HepG2 (cell line): ENCODE results near the gene CGREF1. TPM values are rescaled to one million over a fixed set of nuclear protein-coding genes. Genes with fewer than 3 reads are reported as not detected.

ENCODE experiments used
- ATAC-seq: fragments of 200-7000 bp; cut with Tn5 transposase; 3 replicates; pipeline ENCODE4 v1.9.1; 2020; ENCODE audit warnings: mild to moderate bottlenecking, moderate library complexity
- BruUV-seq: library from RNA; stranded (reverse); fragments of 400-500 nt; replicated peaks from 2 replicates; lab custom pipeline; 2021; lab: Mats Ljungman, UMichigan
- CTCF ChIA-PET: fragments of 300-600 bp; formaldehyde crosslinking; extraction: SDS; loops from one replicate; lab custom pipeline; 2021; ENCODE audit warnings: low total read pairs, inconsistent platforms, low intra/inter-chr PET ratio; lab: Yijun Ruan, JAX
- POLR2A ChIA-PET: fragments of 350-600 bp; sonication (Branson Sonifier 250); formaldehyde crosslinking; loops from one replicate; lab custom pipeline; 2020; ENCODE audit warnings: antibody characterized with exemption, inconsistent platforms; lab: Yijun Ruan, JAX
- DNase-seq: peaks from one replicate; pipeline ENCODE4 v3.0.0-alpha.2; 2015; ENCODE audit warnings: low spot score
- FAIRE-seq: peaks from 3 replicates; lab custom pipeline; 2011; peaks lifted over from hg19 to GRCh38; lab: Jason Lieb, UNC
- H2AFZ ChIP-seq: one replicate; pipeline ENCODE4 v1.6.1; 2011; ENCODE audit warnings: low read length, inconsistent platforms
- H3K27ac ChIP-seq: fragments of 300-600 bp; 3 replicates; pipeline ENCODE4 v1.8.0; 2011; ENCODE audit warnings: mixed run types, mild to moderate bottlenecking, mixed read lengths, low read length, inconsistent platforms; ENCODE audit not compliant: insufficient read depth; ENCODE audit errors: extremely low read length
- H3K27me3 ChIP-seq, 2 experiments: fragments of 200-600 bp in 1 of 2; 2 replicates in 1 of 2; 3 replicates in 1 of 2; pipeline versions ENCODE4 v1.6.0 to v1.8.0; 2011; ENCODE audit warnings: low read length in 2 of 2, mild to moderate bottlenecking in 2 of 2, moderate library complexity in 2 of 2, inconsistent platforms in 1 of 2; ENCODE audit not compliant: insufficient read depth in 2 of 2, control insufficient read depth in 1 of 2
- H3K36me3 ChIP-seq, 2 experiments: fragments of 200-600 bp in 1 of 2; replicated peaks in 1 of 2; 2 replicates in 1 of 2; 3 replicates in 1 of 2; pipeline versions ENCODE4 v1.5.1 to v1.8.0; 2011; ENCODE audit warnings: low read length in 2 of 2, inconsistent platforms in 1 of 2; ENCODE audit not compliant: insufficient read depth in 2 of 2, control insufficient read depth in 1 of 2
- H3K4me1 ChIP-seq: 2 replicates; pipeline ENCODE4 v1.5.1; 2012; ENCODE audit warnings: low read length, inconsistent platforms; ENCODE audit not compliant: insufficient read depth
- H3K4me2 ChIP-seq: 2 replicates; pipeline ENCODE4 v1.6.0; 2011; ENCODE audit warnings: low read depth, low read length, inconsistent platforms
- H3K4me3 ChIP-seq, 3 experiments: fragments of 200-600 bp in 1 of 3; sonication (generic), shearing (Covaris generic) in 1 of 3; replicated peaks in 1 of 3; 2 replicates each; pipeline ENCODE4 v1.5.1; 2011 to 2016; ENCODE audit warnings: low read length in 3 of 3, inconsistent platforms in 2 of 3, low read depth in 2 of 3, mild to moderate bottlenecking in 2 of 3, control low read depth in 1 of 3, mixed read lengths in 1 of 3; ENCODE audit not compliant: insufficient read depth in 1 of 3
- H3K79me2 ChIP-seq: one replicate; pipeline ENCODE4 v1.6.1; 2011; ENCODE audit warnings: low read length, inconsistent platforms; ENCODE audit not compliant: insufficient read depth
- H3K9ac ChIP-seq: 2 replicates; pipeline ENCODE4 v1.6.0; 2011; ENCODE audit warnings: mild to moderate bottlenecking, low read depth, low read length, inconsistent platforms; ENCODE audit not compliant: insufficient read depth
- H3K9me3 ChIP-seq: 2 replicates; pipeline ENCODE4 v1.5.1; 2012; ENCODE audit warnings: mild to moderate bottlenecking, low read length
- H4K20me1 ChIP-seq: 2 replicates; pipeline ENCODE4 v1.6.0; 2011; ENCODE audit warnings: inconsistent platforms, mild to moderate bottlenecking, low read length, moderate library complexity; ENCODE audit not compliant: insufficient read depth
- ADNP ChIP-seq: sonication (generic); formaldehyde crosslinking; IDR thresholded peaks from 2 replicates; pipeline ENCODE4 v1.4.0; 2020; ENCODE audit warnings: missing genetic modification reagents
- RBFOX2 ChIP-seq: fragments of 200-400 bp; formaldehyde crosslinking; IDR thresholded peaks from 2 replicates; pipeline ENCODE4 v1.6.1; 2017; ENCODE audit warnings: low read depth, mild to moderate bottlenecking, low read length
- TARDBP ChIP-seq: sonication (generic); formaldehyde crosslinking; IDR thresholded peaks from 2 replicates; pipeline ENCODE4 v1.8.0; 2022; ENCODE audit warnings: mild to moderate bottlenecking, missing genetic modification reagents
- WGBS: methylation state at CpG from one replicate; pipeline ENCODE4 v1.1.6; 2017; ENCODE audit warnings: low lambda C conversion rate; 5-methylcytosine and 5-hydroxymethylcytosine counted together
- in situ Hi-C: cut with HindIII; loops from 2 replicates; pipeline ENCODE4 v1.10.0; 2017; ENCODE audit warnings: low pct_unique_long_range_greater_than_20kb; ENCODE audit not compliant: extremely low pct_ligation_motif_present
- intact Hi-C: fragments of 100-400 bp; cut with micrococcal nuclease; formaldehyde crosslinking; loops from one replicate; pipeline ENCODE4 v1.10.0; 2022; ENCODE audit not compliant: unreplicated experiment
- polyA plus RNA-seq, 8 experiments: library from polyadenylated mRNA; depleted of rRNA in 3 of 8; stranded (reverse) in 7 of 8; unstranded in 1 of 8; fragments of >200 nt; fragmentation: Illumina TruSeq in 4 of 8; extraction: Trizol in 4 of 8; gene quantifications; 2 replicates each; pipeline versions ENCODE4 v1.2.1 to v1.2.3, GENCODE V29; 2011 to 2016; ENCODE audit warnings: low read depth in 4 of 8, missing spikeins in 1 of 8, mixed read lengths in 1 of 8; ENCODE audit not compliant: insufficient read depth in 1 of 8
- total RNA-seq, 5 experiments: library from RNA; depleted of rRNA; stranded (reverse); fragments of >200 nt; fragmentation: Illumina TruSeq; extraction: Trizol; gene quantifications; 2 replicates each; pipeline ENCODE4 v1.2.3, GENCODE V29; 2016; ENCODE audit warnings: low read depth in 1 of 5
- TF ChIP-seq, protein P1 (sequence below): sonication (generic); formaldehyde crosslinking; IDR thresholded peaks from 2 replicates; pipeline ENCODE4 v1.4.0; 2020; ENCODE audit warnings: missing genetic modification reagents

CGREF1 gene
- total and polyA plus RNA-seq, 2 of the 13 experiments (the other 11 are each of a cell fraction or from before 2014, with no cell fraction given): 13.9 to 23.4 TPM

DNA sequence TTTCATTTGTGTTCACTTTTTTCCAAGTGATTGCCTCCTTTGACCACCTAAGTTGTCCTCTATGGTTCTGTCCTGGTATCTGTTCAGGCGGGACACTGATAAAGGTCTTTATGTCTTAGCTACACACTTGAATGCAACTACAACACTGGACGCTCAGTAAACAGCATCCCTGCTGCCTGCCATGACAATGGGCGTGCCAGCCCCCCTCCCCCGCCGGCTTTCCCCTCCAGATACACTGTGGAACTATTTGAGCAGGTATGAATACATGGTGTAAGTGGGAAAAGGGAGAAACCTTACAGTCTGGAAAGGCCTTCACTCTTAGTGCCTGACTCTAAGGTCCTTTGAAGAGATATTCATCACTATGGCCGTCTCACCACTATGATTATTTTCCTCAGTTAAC is 61.7 kb downstream of the CGREF1 start:
- WGBS: 98% methylated on average over 6 of the region's 6 CpGs
- in situ Hi-C loops (no loop called here), intact Hi-C loops (no loop called here)
- Histone ChIP-seq H3K4me2 (no peak overlapping the region), H3K27ac (no peak overlapping the region), H3K79me2 (peaks cover 4% of the 10 kb centered on the region), H3K4me1 (peaks cover 13% of the 10 kb centered on the region), H4K20me1 (no peaks in the 10 kb centered on the region), H2AFZ (no peak overlapping the region), H3K27me3 (no peaks in the 10 kb centered on the region; a peak in 1 of 5 replicates), H3K36me3 (peaks cover 17 to 63% of the 10 kb centered on the region in 2 experiments), H3K4me3 (no peak overlapping the region), H3K9ac (no peak overlapping the region), H3K9me3 (no peaks in the 10 kb centered on the region)
- DNase-seq (no peak), FAIRE-seq (no peak), ATAC-seq (no peak)
- ChIA-PET CTCF (no interaction called here), POLR2A (interaction anchor here (4.3 kb wide), 1 partner anchor 10 kb away, joined by 19 read pairs; no protein-coding TSS in a partner anchor)
- TF ChIP-seq RBFOX2 (0 out of 2 replicates have a peak, but pooled peaks have one; percentile 17), ADNP (no peak), TARDBP (CRISPR knock-in tag) (no peak)
- TF ChIP-seq, protein P1, sequence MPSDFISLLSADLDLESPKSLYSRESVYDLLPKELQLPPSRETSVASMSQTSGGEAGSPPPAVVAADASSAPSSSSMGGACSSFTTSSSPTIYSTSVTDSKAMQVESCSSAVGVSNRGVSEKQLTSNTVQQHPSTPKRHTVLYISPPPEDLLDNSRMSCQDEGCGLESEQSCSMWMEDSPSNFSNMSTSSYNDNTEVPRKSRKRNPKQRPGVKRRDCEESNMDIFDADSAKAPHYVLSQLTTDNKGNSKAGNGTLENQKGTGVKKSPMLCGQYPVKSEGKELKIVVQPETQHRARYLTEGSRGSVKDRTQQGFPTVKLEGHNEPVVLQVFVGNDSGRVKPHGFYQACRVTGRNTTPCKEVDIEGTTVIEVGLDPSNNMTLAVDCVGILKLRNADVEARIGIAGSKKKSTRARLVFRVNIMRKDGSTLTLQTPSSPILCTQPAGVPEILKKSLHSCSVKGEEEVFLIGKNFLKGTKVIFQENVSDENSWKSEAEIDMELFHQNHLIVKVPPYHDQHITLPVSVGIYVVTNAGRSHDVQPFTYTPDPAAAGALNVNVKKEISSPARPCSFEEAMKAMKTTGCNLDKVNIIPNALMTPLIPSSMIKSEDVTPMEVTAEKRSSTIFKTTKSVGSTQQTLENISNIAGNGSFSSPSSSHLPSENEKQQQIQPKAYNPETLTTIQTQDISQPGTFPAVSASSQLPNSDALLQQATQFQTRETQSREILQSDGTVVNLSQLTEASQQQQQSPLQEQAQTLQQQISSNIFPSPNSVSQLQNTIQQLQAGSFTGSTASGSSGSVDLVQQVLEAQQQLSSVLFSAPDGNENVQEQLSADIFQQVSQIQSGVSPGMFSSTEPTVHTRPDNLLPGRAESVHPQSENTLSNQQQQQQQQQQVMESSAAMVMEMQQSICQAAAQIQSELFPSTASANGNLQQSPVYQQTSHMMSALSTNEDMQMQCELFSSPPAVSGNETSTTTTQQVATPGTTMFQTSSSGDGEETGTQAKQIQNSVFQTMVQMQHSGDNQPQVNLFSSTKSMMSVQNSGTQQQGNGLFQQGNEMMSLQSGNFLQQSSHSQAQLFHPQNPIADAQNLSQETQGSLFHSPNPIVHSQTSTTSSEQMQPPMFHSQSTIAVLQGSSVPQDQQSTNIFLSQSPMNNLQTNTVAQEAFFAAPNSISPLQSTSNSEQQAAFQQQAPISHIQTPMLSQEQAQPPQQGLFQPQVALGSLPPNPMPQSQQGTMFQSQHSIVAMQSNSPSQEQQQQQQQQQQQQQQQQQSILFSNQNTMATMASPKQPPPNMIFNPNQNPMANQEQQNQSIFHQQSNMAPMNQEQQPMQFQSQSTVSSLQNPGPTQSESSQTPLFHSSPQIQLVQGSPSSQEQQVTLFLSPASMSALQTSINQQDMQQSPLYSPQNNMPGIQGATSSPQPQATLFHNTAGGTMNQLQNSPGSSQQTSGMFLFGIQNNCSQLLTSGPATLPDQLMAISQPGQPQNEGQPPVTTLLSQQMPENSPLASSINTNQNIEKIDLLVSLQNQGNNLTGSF (CRISPR knock-in tag): no peak
- no TSS peak for BruUV-seq
